ENCODE measurements around the gene MYO3A. TPM values are rescaled to one million over a fixed set of nuclear protein-coding genes. Genes with fewer than 3 reads are reported as not detected.

The MYO3A gene
- total RNA-seq, 1 donor from 2014 or later = not detected

GRCh38 chr10:26238378-26238777 lies 304.3 kb downstream of the MYO3A start:
- DNase-seq = no peak
- no peak for ATAC-seq
- intact Hi-C loops (cut with micrococcal nuclease) = no loop called here

DNA sequence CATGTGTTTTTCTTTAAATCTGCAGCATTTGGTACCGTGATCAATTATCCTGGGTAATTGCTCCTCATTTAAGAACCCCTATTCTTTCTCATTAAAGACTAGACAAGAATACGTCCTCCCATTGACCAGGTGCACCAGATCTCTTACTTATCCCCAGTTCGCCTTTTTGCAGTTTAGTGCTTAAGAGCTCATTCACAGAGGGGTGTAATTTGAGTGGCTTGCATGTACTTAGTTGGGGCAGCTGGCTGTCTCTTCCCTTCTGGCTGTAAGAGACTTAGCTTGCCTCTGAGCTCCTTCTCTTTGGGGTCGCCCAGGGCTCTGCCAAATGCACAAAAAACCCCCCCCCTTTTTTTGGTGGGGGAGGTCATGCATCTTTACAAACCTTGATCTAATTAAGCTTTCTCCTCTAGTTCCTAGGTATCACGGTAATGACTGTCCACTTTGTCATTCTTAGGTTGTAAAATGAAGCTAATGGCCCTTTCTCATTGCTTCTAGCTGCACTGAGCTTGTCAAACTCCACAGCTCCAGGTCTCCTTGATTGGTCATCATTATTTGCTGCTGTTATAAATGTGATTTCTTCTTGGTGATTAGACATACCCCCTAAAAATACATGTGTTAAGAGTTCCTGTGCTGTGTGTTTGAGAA lies 308.8 kb downstream of the MYO3A start:
- intact Hi-C loops (cut with micrococcal nuclease) = no loop called here
- ATAC-seq (no peak), DNase-seq (no peak)

GRCh38 chr10:26243351-26243720 lies 309.3 kb downstream of the MYO3A start:
- DNase-seq (no peak), ATAC-seq (no peak)
- intact Hi-C loops (cut with micrococcal nuclease) = no loop called here

- DNase-seq = no peak
- intact Hi-C loops (cut with micrococcal nuclease) = no loop called here
- no peak for ATAC-seq
Observed at GRCh38 chr10:26249681-26250080, 315.7 kb downstream of the MYO3A start.

DNA sequence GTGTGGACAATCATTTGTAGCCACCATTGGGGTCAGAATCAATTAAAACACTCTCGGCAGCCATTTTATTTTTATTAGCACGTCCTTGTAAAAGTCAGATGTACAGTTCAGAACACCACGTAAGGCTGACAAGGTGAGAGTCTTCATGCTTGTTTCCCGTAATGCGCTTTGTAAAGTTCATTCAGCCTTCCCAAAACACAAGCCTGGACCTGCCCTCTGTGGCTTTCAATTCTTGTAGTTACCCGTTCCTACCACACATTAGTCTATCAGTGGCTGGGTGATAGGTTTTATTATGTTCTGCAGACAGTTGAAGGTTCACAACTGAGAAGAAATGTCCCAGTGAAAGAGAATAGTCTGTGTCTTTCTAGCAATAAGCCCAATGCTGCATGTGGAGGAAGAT lies 317.9 kb downstream of the MYO3A start:
- intact Hi-C loops (cut with micrococcal nuclease) = no loop called here
- no peak for DNase-seq
- ATAC-seq = no peak

DNA sequence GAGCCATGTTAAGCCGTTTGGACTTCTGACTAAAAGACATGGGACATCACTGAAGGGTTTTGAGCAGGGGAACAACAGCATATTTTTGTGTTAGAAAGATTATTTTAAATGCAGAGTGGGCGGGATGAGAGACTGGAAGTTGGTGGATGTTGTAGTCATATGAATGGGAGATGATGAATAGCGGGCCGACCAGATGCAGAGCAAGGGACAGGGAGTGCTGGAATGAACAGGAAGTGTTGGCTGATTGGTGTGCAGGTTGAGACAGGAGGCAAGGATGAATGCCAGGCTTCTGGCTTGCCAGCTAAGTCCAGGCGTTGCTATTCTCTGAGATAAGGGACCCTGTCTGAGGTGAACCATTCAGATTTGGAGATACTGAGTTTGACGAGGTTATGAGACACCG lies 320.6 kb downstream of the MYO3A start:
- intact Hi-C loops (cut with micrococcal nuclease) = no loop called here
- DNase-seq (no peak), ATAC-seq (no peak)

DNA sequence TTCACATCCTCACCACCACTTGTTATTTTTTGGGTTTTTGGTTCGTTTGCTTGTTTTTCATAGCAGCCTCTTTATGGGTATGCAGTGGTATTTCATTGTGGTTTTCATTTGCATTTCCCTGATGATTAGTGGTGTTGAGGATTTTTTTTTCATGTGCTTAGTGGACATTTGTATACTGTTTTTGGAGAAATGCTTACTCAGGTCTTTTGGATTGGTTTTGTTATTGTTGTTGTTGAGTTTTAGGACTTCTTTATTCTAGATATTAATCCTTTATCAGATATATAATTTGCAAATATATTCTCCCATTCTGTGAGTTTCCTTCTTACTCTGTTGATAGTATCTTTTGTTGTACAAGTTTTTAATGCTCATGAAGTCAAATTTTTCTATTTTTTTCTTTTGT lies 325.3 kb downstream of the MYO3A start:
- intact Hi-C loops (cut with micrococcal nuclease) = no loop called here
- DNase-seq = no peak
- no peak for ATAC-seq
